ENCODE results near the gene NCK2. TPM values are rescaled to one million over a fixed set of nuclear protein-coding genes. Genes with fewer than 3 reads are reported as not detected.

Gene NCK2
- polyA plus RNA-seq, 1 of the 3 experiments (the other 2 are of a cell fraction), result 42.8 TPM

GRCh38 chr2:105732955-105733607 is 11.6 kb upstream of the NCK2 start:
- TF ChIP-seq POLR2AphosphoS5 (IDR thresholded peaks at IDR 0.05; ENCODE audit: low read depth, low read length), result no peak
- POLR2A ChIA-PET, result no interaction called here
- WGBS (ENCODE audit: low lambda C conversion rate), result 69% methylated on average over 6 of the region's 6 CpGs

DNA sequence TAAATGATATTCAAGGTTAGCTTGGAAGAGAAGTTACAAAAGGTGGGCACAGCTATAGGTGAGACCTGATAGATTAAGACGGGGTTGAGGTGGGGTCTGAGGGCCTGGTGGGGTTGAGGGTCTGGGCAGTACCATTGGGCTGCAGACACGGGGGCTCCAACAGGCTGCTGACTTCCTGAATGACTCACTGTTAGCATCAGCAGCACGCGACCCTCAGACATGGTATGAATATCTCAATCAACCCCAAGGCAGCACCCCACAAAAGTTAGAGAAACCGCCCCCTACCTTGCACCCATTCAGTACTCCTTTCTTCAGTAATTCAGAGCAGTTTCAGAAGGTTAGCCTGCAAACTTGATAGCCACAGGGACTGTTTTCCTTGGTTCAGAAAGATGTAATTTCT is 10.8 kb upstream of the NCK2 start:
- Histone ChIP-seq H3K9ac (no peak overlapping the region), H3K36me3 (replicated peaks in 1 of 2; ENCODE audit: control insufficient read depth in 1 of 2, insufficient read depth in 2 of 2, low read length in 1 of 2) (no peaks in the 10 kb centered on the region), H3K9me2 (no peaks in the 10 kb centered on the region), H3F3A (replicated peaks; ENCODE audit: insufficient read depth) (no peaks in the 10 kb centered on the region), H4K20me1 (ENCODE audit: insufficient read depth) (no peaks in the 10 kb centered on the region), H3K4me2 (no peak overlapping the region), H3K9me3 (no peaks in the 10 kb centered on the region), H3K27me3 (ENCODE audit: insufficient read depth) (no peaks in the 10 kb centered on the region), H2AFZ (ENCODE audit: low read depth) (no peak overlapping the region), H3K4me1 (ENCODE audit: control insufficient read depth in 1 of 2, insufficient read depth in 2 of 2, low read depth in 1 of 2, low read length in 1 of 2) (0 out of 4 replicates have a peak, but pooled peaks cover 0 to 3% of the 10 kb centered on the region in 2 experiments), H3K27ac (ENCODE audit: low read depth in 2 of 2, low read length in 1 of 2) (no peak overlapping the region), H3K4me3 (ENCODE audit: low read depth in 2 of 2, low read length in 1 of 2) (no peak overlapping the region), H3K79me2 (ENCODE audit: insufficient read depth) (no peaks in the 10 kb centered on the region)
- ChIA-PET POLR2A (no interaction called here), CTCF (no interaction called here)
- TF ChIP-seq, protein P1, sequence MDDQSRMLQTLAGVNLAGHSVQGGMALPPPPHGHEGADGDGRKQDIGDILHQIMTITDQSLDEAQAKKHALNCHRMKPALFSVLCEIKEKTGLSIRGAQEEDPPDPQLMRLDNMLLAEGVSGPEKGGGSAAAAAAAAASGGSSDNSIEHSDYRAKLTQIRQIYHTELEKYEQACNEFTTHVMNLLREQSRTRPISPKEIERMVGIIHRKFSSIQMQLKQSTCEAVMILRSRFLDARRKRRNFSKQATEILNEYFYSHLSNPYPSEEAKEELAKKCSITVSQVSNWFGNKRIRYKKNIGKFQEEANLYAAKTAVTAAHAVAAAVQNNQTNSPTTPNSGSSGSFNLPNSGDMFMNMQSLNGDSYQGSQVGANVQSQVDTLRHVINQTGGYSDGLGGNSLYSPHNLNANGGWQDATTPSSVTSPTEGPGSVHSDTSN (IDR thresholded peaks at IDR 0.05), result no peak
- TF ChIP-seq TCF12 (IDR thresholded peaks at IDR 0.05) (no peak), MAX (IDR thresholded peaks at IDR 0.05; ENCODE audit: low read depth) (no peak), NFIC (IDR thresholded peaks at IDR 0.05; ENCODE audit: borderline replicate concordance) (no peak), FOXJ3 (CRISPR knock-in tag; IDR thresholded peaks at IDR 0.05) (no peak), RXRA (IDR thresholded peaks at IDR 0.05; ENCODE audit: borderline replicate concordance, low read depth) (no peak)
- TF ChIP-seq, protein P2, sequence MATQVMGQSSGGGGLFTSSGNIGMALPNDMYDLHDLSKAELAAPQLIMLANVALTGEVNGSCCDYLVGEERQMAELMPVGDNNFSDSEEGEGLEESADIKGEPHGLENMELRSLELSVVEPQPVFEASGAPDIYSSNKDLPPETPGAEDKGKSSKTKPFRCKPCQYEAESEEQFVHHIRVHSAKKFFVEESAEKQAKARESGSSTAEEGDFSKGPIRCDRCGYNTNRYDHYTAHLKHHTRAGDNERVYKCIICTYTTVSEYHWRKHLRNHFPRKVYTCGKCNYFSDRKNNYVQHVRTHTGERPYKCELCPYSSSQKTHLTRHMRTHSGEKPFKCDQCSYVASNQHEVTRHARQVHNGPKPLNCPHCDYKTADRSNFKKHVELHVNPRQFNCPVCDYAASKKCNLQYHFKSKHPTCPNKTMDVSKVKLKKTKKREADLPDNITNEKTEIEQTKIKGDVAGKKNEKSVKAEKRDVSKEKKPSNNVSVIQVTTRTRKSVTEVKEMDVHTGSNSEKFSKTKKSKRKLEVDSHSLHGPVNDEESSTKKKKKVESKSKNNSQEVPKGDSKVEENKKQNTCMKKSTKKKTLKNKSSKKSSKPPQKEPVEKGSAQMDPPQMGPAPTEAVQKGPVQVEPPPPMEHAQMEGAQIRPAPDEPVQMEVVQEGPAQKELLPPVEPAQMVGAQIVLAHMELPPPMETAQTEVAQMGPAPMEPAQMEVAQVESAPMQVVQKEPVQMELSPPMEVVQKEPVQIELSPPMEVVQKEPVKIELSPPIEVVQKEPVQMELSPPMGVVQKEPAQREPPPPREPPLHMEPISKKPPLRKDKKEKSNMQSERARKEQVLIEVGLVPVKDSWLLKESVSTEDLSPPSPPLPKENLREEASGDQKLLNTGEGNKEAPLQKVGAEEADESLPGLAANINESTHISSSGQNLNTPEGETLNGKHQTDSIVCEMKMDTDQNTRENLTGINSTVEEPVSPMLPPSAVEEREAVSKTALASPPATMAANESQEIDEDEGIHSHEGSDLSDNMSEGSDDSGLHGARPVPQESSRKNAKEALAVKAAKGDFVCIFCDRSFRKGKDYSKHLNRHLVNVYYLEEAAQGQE (IDR thresholded peaks at IDR 0.05; ENCODE audit: low read depth, low read length), result no peak
- DNase-seq, result no peak
- WGBS (ENCODE audit: low lambda C conversion rate), result 56% methylated on average over 5 of the region's 5 CpGs

More at GRCh38 chr2:105732955-105733607, 11.6 kb upstream of the NCK2 start:
- H3F3A ChIP-seq (replicated peaks; ENCODE audit: insufficient read depth), result no peaks in the 10 kb centered on the region
- no peaks in the 10 kb centered on the region for H3K79me2 ChIP-seq (ENCODE audit: insufficient read depth)
- H3K4me2 ChIP-seq, result no peak overlapping the region
- no peaks in the 10 kb centered on the region for H3K9me2 ChIP-seq
- CTCF ChIA-PET, result no interaction called here
- H3K36me3 ChIP-seq (replicated peaks in 1 of 2; ENCODE audit: control insufficient read depth in 1 of 2, insufficient read depth in 2 of 2, low read length in 1 of 2), result no peaks in the 10 kb centered on the region
- DNase-seq, result no peak
- H3K4me1 ChIP-seq (ENCODE audit: control insufficient read depth in 1 of 2, insufficient read depth in 2 of 2, low read depth in 1 of 2, low read length in 1 of 2), result 0 out of 4 replicates have a peak, but pooled peaks cover 0 to 3% of the 10 kb centered on the region in 2 experiments
- no peak overlapping the region for H3K9ac ChIP-seq
- no peaks in the 10 kb centered on the region for H4K20me1 ChIP-seq (ENCODE audit: insufficient read depth)
- H2AFZ ChIP-seq (ENCODE audit: low read depth), result no peak overlapping the region
- no peak overlapping the region for H3K4me3 ChIP-seq (ENCODE audit: low read depth in 2 of 2, low read length in 1 of 2)
- H3K9me3 ChIP-seq, result no peaks in the 10 kb centered on the region
- H3K27me3 ChIP-seq (ENCODE audit: insufficient read depth), result no peaks in the 10 kb centered on the region
- no peak overlapping the region for H3K27ac ChIP-seq (ENCODE audit: low read depth in 2 of 2, low read length in 1 of 2)

Data from SK-N-SH (cell line).